ENCODE measurements around the gene RGL3. TPM values are rescaled to one million over a fixed set of nuclear protein-coding genes. Genes with fewer than 3 reads are reported as not detected.

RGL3 gene
- total and polyA plus RNA-seq, 4 donors = 2.4 to 19.8 (median 7.8) TPM

- Histone ChIP-seq H3K4me3 (ENCODE audit: low read depth in 1 of 3, low read length in 3 of 3) (no peak overlapping the region), H3K9me3 (ENCODE audit: control insufficient read depth in 4 of 4, low read length in 3 of 4) (peaks cover 0 to 5% (median 0%) of the 10 kb centered on the region in 4 donors), H3K36me3 (ENCODE audit: control insufficient read depth in 4 of 4, insufficient read depth in 3 of 4, low read depth in 1 of 4, low read length in 3 of 4) (no peaks in the 10 kb centered on the region), H3K27ac (ENCODE audit: low read depth in 1 of 2, low read length in 2 of 2) (no peak overlapping the region), H3K27me3 (ENCODE audit: control insufficient read depth in 4 of 4, insufficient read depth in 4 of 4, low read length in 3 of 4) (no peaks in the 10 kb centered on the region), H3K9ac (ENCODE audit: low read depth in 1 of 2, low read length in 2 of 2) (no peak overlapping the region), H3K4me1 (ENCODE audit: control insufficient read depth in 4 of 4, insufficient read depth in 4 of 4, low read length in 3 of 4) (peaks cover 0 to 15% (median 7%) of the 10 kb centered on the region in 4 donors)
- DNase-seq (ENCODE audit: low spot score) = no peak
- 82% methylated on average over 19 of the region's 19 CpGs for WGBS
- no peak for TF ChIP-seq GABPA (IDR thresholded peaks at IDR 0.05 in 1 of 2, conservative IDR thresholded peaks at IDR 0.05 in 1 of 2)
- peak; percentile 24 for TF ChIP-seq YY1 (IDR thresholded peaks at IDR 0.05)
Observed at GRCh38 chr19:11387162-11388034, 31.7 kb downstream of the RGL3 start.

DNA sequence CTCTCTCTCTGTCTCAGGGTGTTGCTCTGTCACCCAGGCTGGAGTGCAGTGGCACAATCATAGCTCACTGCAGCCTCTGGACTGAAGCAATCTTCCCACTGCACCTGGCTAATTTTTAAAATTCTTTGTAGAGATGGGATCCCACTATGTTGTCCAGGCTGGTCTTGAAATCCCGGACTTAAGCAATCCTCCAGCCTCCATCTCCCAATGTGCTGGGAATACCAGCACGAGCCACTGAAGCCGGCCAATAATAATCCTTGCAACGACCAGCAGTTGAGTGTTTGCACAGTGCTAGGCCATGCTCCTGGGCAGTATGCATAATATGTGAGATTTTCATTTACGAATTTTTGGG, 34.4 kb downstream of the RGL3 start:
- H3K4me1 ChIP-seq (ENCODE audit: control insufficient read depth in 4 of 4, insufficient read depth in 4 of 4, low read length in 3 of 4) = peaks cover 5 to 36% (median 21%) of the 10 kb centered on the region in 4 donors
- H3K27me3 ChIP-seq (ENCODE audit: control insufficient read depth in 4 of 4, insufficient read depth in 4 of 4, low read length in 3 of 4) = no peaks in the 10 kb centered on the region
- H3K4me3 ChIP-seq (ENCODE audit: low read depth in 1 of 3, low read length in 3 of 3) = no peak overlapping the region
- H3K36me3 ChIP-seq (ENCODE audit: control insufficient read depth in 4 of 4, insufficient read depth in 3 of 4, low read depth in 1 of 4, low read length in 3 of 4) = no peaks in the 10 kb centered on the region
- TF ChIP-seq EGR1 (IDR thresholded peaks at IDR 0.05; ENCODE audit: low read depth in 2 of 2) = no peak
- TF ChIP-seq RAD21 (IDR thresholded peaks at IDR 0.05) = no peak
- no peak for TF ChIP-seq ZBTB33 (IDR thresholded peaks at IDR 0.05)
- no peak for TF ChIP-seq TAF1 (conservative IDR thresholded peaks at IDR 0.05)
- TF ChIP-seq RXRA (IDR thresholded peaks at IDR 0.05) = no peak
- TF ChIP-seq FOXA2 (IDR thresholded peaks at IDR 0.05) = no peak
- TF ChIP-seq, protein P1, sequence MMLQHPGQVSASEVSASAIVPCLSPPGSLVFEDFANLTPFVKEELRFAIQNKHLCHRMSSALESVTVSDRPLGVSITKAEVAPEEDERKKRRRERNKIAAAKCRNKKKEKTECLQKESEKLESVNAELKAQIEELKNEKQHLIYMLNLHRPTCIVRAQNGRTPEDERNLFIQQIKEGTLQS (IDR thresholded peaks at IDR 0.05) = no peak
- no peak for TF ChIP-seq JUND (IDR thresholded peaks at IDR 0.05)
- TF ChIP-seq, protein P2, sequence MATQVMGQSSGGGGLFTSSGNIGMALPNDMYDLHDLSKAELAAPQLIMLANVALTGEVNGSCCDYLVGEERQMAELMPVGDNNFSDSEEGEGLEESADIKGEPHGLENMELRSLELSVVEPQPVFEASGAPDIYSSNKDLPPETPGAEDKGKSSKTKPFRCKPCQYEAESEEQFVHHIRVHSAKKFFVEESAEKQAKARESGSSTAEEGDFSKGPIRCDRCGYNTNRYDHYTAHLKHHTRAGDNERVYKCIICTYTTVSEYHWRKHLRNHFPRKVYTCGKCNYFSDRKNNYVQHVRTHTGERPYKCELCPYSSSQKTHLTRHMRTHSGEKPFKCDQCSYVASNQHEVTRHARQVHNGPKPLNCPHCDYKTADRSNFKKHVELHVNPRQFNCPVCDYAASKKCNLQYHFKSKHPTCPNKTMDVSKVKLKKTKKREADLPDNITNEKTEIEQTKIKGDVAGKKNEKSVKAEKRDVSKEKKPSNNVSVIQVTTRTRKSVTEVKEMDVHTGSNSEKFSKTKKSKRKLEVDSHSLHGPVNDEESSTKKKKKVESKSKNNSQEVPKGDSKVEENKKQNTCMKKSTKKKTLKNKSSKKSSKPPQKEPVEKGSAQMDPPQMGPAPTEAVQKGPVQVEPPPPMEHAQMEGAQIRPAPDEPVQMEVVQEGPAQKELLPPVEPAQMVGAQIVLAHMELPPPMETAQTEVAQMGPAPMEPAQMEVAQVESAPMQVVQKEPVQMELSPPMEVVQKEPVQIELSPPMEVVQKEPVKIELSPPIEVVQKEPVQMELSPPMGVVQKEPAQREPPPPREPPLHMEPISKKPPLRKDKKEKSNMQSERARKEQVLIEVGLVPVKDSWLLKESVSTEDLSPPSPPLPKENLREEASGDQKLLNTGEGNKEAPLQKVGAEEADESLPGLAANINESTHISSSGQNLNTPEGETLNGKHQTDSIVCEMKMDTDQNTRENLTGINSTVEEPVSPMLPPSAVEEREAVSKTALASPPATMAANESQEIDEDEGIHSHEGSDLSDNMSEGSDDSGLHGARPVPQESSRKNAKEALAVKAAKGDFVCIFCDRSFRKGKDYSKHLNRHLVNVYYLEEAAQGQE (IDR thresholded peaks at IDR 0.05) = no peak
- no peak for TF ChIP-seq YY1 (IDR thresholded peaks at IDR 0.05)
- no peak overlapping the region for H3K9ac ChIP-seq (ENCODE audit: low read depth in 1 of 2, low read length in 2 of 2)
- DNase-seq (ENCODE audit: low spot score) = no peak
- H3K9me3 ChIP-seq (ENCODE audit: control insufficient read depth in 4 of 4, low read length in 3 of 4) = no peaks in the 10 kb centered on the region
- no peak overlapping the region for H3K27ac ChIP-seq (ENCODE audit: low read depth in 1 of 2, low read length in 2 of 2)
- WGBS = 90% methylated on average over 5 of the region's 5 CpGs

DNA sequence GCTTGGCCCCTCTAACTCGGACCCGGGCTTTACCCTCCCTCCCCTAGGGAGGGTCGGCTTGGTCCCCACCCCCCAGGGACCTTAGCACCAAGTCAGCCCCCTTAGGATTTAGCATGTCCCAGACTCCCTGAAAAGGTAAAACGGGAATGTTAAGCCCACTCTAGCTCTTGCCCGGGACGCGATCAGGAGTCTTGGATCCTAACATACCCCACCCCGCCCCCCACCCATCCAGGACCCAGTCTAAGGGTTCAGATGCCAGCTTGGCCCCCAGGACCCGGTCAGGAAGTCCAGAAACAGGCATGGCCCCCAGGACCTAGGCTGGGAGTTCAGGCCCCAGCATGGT, 35.4 kb downstream of the RGL3 start:
- Histone ChIP-seq H3K9me3 (ENCODE audit: control insufficient read depth in 4 of 4, low read length in 3 of 4) (no peaks in the 10 kb centered on the region), H3K36me3 (ENCODE audit: control insufficient read depth in 4 of 4, insufficient read depth in 3 of 4, low read depth in 1 of 4, low read length in 3 of 4) (no peaks in the 10 kb centered on the region), H3K27ac (ENCODE audit: low read depth in 1 of 2, low read length in 2 of 2) (peak overlapping the region; percentile 2 to 50), H3K9ac (ENCODE audit: low read depth in 1 of 2, low read length in 2 of 2) (peak overlapping the region in 1 of 2 donors; percentile 38), H3K4me1 (ENCODE audit: control insufficient read depth in 4 of 4, insufficient read depth in 4 of 4, low read length in 3 of 4) (peaks cover 5 to 36% (median 21%) of the 10 kb centered on the region in 4 donors), H3K27me3 (ENCODE audit: control insufficient read depth in 4 of 4, insufficient read depth in 4 of 4, low read length in 3 of 4) (no peaks in the 10 kb centered on the region), H3K4me3 (ENCODE audit: low read depth in 1 of 3, low read length in 3 of 3) (peak overlapping the region in 1 of 3 donors; percentile 41)
- no peak for DNase-seq (ENCODE audit: low spot score)
- 3% methylated on average over 9 of the region's 9 CpGs for WGBS
- TF ChIP-seq TAF1 (conservative IDR thresholded peaks at IDR 0.05) (no peak), YY1 (IDR thresholded peaks at IDR 0.05) (no peak)

Data from liver (tissue), 9 donors.